GM18520 (cell line): ENCODE measurements around the gene TPRG1L.

Experiments used
- ATAC-seq: cut with Tn5 transposase; IDR thresholded peaks from one replicate; pipeline ENCODE4 v1.9.1; 2021; ENCODE audit not compliant: unreplicated experiment

TPRG1L gene

GRCh38 chr1:3677484-3677883 is 52.7 kb downstream of the TPRG1L start:
- ATAC-seq, result no peak

- ATAC-seq, result no peak
These were observed 53.7 kb downstream of the TPRG1L start for GRCh38 chr1:3678361-3679097.

GRCh38 chr1:3679098-3679555 is 54.3 kb downstream of the TPRG1L start:
- ATAC-seq, result no peak
